Stimulated activated naive B cell treated with anti-CD40 and anti-IgM and Interleukin-4, amounts not matched to agents 10 μg/mL and 1 μg/mL and 100 μg/mL, for 72 hours (primary cell): Measurements from ENCODE around the gene KRTAP5-6.
"Not testable (repeated sequence)": the region's sequence is repeated elsewhere in the genome, so short reads cannot be mapped to it uniquely, and the experiment has no call there.

Experiments
- ATAC-seq, 2 donors: fragments of 150-1000 bp; cut with Tn5 transposase; replicated peaks; 2 replicates each; pipeline ENCODE4 v1.10.0; 2021; ENCODE audit warnings: moderate library complexity in 1 of 2
- DNase-seq: peaks from one replicate; pipeline ENCODE4 v3.0.0; 2021
- H3K27ac Mint-ChIP-seq: one replicate; pipeline ENCODE4 v1.8.0; 2022; ENCODE audit warnings: mild to moderate bottlenecking, mixed read lengths
- H3K27me3 Mint-ChIP-seq, 2 donors: one replicate each; pipeline ENCODE4 v1.8.0; 2022; ENCODE audit warnings: mixed read lengths in 2 of 2
- H3K36me3 Mint-ChIP-seq, 2 donors: one replicate each; pipeline ENCODE4 v1.8.0; 2022; ENCODE audit warnings: mixed read lengths in 2 of 2, mild to moderate bottlenecking in 1 of 2
- H3K4me1 Mint-ChIP-seq, 2 donors: one replicate each; pipeline ENCODE4 v1.8.0; 2022; ENCODE audit warnings: mixed read lengths in 2 of 2, mild to moderate bottlenecking in 1 of 2
- H3K4me3 Mint-ChIP-seq, 2 donors: one replicate each; pipeline ENCODE4 v1.8.0; 2022; ENCODE audit warnings: mild to moderate bottlenecking in 2 of 2, mixed read lengths in 2 of 2, moderate library complexity in 1 of 2
- H3K9me3 Mint-ChIP-seq, 2 donors: one replicate each; pipeline ENCODE4 v1.8.0; 2022; ENCODE audit warnings: mixed read lengths in 2 of 2, mild to moderate bottlenecking in 1 of 2

The KRTAP5-6 gene

GRCh38 chr11:1670905-1671371 lies 26.1 kb upstream of the KRTAP5-6 start:
- no peak for DNase-seq
- Mint-ChIP-seq H3K27ac (no peak overlapping the region), H3K4me1 (no peaks in the 10 kb centered on the region), H3K9me3 (no peaks in the 10 kb centered on the region), H3K27me3 (peaks cover 32 to 44% of the 10 kb centered on the region in 2 donors), H3K36me3 (no peaks in the 10 kb centered on the region), H3K4me3 (no peak overlapping the region)
- no peak for ATAC-seq

DNA sequence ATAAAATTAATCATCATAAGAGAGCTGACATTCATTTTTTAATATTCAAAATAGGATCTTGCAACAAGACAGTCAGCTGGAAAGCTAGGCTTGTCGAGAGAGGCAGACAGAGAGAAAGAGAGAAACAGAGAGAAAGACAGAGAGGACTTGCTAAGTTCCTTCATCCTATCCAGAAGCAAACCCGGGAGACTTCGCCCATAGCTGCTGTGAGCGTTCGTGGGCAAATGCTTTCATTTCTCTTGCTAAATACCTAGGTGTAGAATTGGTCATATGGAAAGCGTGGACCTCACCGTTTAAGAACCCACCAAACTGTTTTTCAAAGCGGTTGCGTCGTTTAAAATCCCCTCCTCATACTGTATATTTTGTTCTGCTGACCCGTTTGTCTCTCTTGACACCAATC lies 25.3 kb upstream of the KRTAP5-6 start:
- DNase-seq (no peak), ATAC-seq (no peak)
- Mint-ChIP-seq H3K4me3 (no peak overlapping the region), H3K27me3 (peaks cover 34 to 45% of the 10 kb centered on the region in 2 donors), H3K36me3 (no peaks in the 10 kb centered on the region), H3K27ac (no peak overlapping the region), H3K4me1 (no peaks in the 10 kb centered on the region), H3K9me3 (no peaks in the 10 kb centered on the region)

GRCh38 chr11:1672613-1673350 lies 24.2 kb upstream of the KRTAP5-6 start:
- H3K27ac Mint-ChIP-seq = no peak overlapping the region
- ATAC-seq = no peak
- no peaks in the 10 kb centered on the region for H3K9me3 Mint-ChIP-seq
- H3K36me3 Mint-ChIP-seq = no peaks in the 10 kb centered on the region
- no peaks in the 10 kb centered on the region for H3K4me1 Mint-ChIP-seq
- DNase-seq = no peak
- H3K4me3 Mint-ChIP-seq = no peak overlapping the region
- H3K27me3 Mint-ChIP-seq = peaks cover 41 to 50% of the 10 kb centered on the region in 2 donors

DNA sequence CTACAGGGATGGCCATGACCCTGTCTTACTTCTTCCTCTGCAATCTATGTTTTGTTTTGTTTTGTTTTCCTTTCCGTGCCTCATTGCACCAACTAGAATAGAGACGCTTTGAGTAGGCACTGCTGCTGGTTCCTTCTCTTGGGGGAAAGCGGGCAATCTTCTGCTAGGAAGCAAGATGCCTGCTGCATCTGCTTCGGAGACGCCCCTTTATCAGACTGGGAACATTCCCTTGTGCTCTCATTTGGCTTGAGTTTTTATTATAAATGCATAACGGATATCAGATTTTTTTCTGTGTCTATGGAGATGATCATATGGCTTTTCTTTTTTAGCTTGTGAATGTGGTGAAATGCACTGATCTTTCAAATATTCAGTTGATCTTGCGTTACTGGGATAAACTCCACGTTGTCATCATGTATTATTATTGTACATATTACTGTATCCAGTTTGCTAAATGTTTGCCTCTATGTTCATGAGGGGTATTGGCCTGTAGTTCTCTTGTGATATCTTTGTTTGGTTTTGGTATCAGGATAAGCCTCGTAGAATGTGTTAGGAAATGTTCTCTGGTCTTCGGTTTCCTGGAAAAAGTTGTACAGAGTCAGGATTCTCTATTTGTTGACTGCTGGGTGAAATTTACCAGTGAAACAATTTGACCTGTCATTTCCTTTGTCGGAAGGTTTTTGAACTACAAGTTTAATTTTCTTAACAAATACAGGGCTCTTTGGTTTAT lies 23.4 kb upstream of the KRTAP5-6 start:
- Mint-ChIP-seq H3K27ac (no peak overlapping the region), H3K36me3 (no peaks in the 10 kb centered on the region), H3K4me1 (no peaks in the 10 kb centered on the region), H3K27me3 (peaks cover 36 to 45% of the 10 kb centered on the region in 2 donors), H3K9me3 (no peaks in the 10 kb centered on the region), H3K4me3 (no peak overlapping the region)
- no peak for DNase-seq
- ATAC-seq = no peak

DNA sequence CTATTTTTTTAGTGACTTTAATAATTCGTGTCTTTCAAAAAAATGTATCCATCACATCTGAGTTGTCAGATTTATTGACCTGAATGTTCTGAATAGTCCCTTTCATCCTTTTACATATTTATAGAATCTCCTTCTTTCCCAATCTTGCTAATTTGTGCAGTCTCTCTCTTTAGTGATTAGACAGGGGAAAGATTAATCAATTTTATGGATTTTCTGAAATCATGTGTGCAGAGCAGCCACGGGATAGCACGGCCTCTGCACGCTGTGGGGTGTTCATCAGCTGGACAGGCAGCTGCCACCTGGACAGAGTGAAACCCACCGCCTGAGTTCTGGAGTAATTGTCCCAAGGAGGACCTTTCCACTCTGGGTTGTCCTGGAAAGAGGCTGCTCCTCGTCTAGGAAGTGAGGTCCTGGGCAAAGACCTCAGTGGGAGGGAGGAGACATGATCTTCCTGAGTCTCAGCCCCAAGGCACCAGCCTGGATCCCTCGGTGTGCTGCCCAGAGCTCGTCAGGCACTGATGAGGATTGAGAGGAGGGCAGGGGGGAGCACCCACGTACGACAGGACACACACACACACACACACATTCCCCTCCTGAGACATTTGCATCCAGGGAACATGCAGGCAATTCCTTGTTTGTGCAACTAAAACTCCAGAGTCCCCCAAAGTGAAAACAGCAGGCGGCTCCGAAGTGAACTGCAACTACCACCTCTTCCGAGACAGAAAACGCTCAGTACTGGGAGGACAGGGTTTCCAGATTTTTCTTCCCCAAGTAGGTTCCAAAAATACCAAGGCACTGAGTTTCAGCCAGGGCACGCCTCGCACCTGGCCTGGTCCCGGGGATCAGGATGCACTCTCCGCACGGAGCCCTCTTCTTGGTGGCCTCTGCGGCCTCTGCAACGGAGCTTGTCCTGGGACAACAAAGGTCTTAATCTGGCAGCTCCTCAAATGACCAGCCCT lies 22.5 kb upstream of the KRTAP5-6 start:
- H3K27me3 Mint-ChIP-seq = peaks cover 31 to 37% of the 10 kb centered on the region in 2 donors
- no peak overlapping the region for H3K27ac Mint-ChIP-seq
- H3K36me3 Mint-ChIP-seq = no peaks in the 10 kb centered on the region
- DNase-seq (no peak), ATAC-seq (no peak)
- H3K9me3 Mint-ChIP-seq = no peaks in the 10 kb centered on the region
- H3K4me1 Mint-ChIP-seq = no peaks in the 10 kb centered on the region
- H3K4me3 Mint-ChIP-seq = no peak overlapping the region

DNA sequence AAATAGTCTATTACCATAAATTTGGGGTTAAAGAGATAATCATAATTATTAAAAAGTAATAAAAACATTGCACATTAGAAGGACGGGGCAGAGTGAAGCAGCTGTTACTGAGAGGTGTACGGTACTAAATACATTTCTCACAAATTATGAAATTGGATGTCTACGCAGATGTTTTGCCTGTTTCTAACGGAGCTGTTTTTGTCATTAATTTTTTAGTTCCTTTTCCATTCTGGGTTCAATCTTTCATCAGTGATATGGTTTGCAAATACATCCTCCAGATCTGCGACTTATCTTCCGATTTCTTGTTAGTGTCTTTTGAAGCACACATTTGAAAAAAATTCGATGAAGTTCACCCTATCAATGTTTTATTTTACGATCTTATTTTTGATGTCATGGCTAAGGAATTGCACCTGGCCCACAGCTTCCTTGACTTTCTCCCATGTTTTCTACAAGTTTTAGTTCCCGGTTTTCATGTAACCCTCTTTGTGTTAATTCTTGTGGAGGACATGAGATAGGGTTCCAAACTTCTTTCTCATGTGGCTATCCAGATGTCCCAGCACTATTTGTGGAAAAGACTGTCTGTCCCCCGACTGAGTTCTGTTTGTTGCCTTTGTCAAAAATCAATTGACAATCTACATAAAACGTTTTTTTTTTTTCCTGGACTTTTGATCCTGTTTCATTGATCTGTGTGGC lies 21.3 kb upstream of the KRTAP5-6 start:
- Mint-ChIP-seq H3K27ac (no peak overlapping the region), H3K4me1 (no peaks in the 10 kb centered on the region), H3K27me3 (peaks cover 26 to 30% of the 10 kb centered on the region in 2 donors), H3K36me3 (no peaks in the 10 kb centered on the region), H3K9me3 (no peaks in the 10 kb centered on the region), H3K4me3 (no peak overlapping the region)
- no peak for DNase-seq
- ATAC-seq = no peak

GRCh38 chr11:1676229-1676740 lies 20.7 kb upstream of the KRTAP5-6 start:
- ATAC-seq (no peak), DNase-seq (no peak)
- H3K36me3 Mint-ChIP-seq = no peaks in the 10 kb centered on the region
- peaks cover 22 to 33% of the 10 kb centered on the region in 2 donors for H3K27me3 Mint-ChIP-seq
- no peak overlapping the region for H3K27ac Mint-ChIP-seq
- H3K9me3 Mint-ChIP-seq = no peaks in the 10 kb centered on the region
- H3K4me3 Mint-ChIP-seq = no peak overlapping the region
- no peaks in the 10 kb centered on the region for H3K4me1 Mint-ChIP-seq

- no peaks in the 10 kb centered on the region for H3K36me3 Mint-ChIP-seq
- no peak for ATAC-seq
- no peak overlapping the region for H3K27ac Mint-ChIP-seq
- no peaks in the 10 kb centered on the region for H3K9me3 Mint-ChIP-seq
- H3K4me1 Mint-ChIP-seq = no peaks in the 10 kb centered on the region
- H3K27me3 Mint-ChIP-seq = peaks cover 21 to 30% of the 10 kb centered on the region in 2 donors
- no peak overlapping the region for H3K4me3 Mint-ChIP-seq
- no peak for DNase-seq
These were observed 17.1 kb upstream of the KRTAP5-6 start for GRCh38 chr11:1679881-1680280.

- peaks cover 15 to 27% of the 10 kb centered on the region in 2 donors for H3K27me3 Mint-ChIP-seq
- no peaks in the 10 kb centered on the region for H3K4me1 Mint-ChIP-seq
- H3K27ac Mint-ChIP-seq = no peak overlapping the region
- H3K4me3 Mint-ChIP-seq = no peak overlapping the region
- no peaks in the 10 kb centered on the region for H3K36me3 Mint-ChIP-seq
- ATAC-seq (no peak), DNase-seq (no peak)
- H3K9me3 Mint-ChIP-seq = no peaks in the 10 kb centered on the region
These were observed 14.6 kb upstream of the KRTAP5-6 start for GRCh38 chr11:1682225-1682905.

DNA sequence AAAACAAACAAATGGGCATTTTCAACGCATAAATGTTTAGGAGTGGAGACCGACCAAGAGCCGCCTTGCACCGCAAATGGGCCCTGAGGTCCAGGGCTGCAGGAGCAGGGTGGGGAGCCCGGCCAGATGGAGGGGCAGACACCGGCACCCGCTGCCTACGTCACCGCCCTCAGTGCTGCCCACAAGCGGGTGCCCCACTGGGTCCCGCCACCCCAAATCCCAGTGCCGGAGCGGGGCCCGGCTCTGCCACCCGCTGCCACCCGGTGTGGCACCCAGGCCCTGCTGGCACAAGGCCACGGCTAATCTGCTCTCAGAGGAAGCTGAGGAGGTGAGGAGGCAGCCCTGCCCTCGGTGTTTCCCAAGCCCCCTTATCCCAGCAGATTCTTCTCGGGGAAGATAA lies 13.8 kb upstream of the KRTAP5-6 start:
- peaks cover 11 to 22% of the 10 kb centered on the region in 2 donors for H3K27me3 Mint-ChIP-seq
- H3K4me3 Mint-ChIP-seq, ATAC-seq, H3K36me3 Mint-ChIP-seq, H3K9me3 Mint-ChIP-seq, H3K27ac Mint-ChIP-seq, H3K4me1 Mint-ChIP-seq, DNase-seq: not testable (repeated sequence)

DNA sequence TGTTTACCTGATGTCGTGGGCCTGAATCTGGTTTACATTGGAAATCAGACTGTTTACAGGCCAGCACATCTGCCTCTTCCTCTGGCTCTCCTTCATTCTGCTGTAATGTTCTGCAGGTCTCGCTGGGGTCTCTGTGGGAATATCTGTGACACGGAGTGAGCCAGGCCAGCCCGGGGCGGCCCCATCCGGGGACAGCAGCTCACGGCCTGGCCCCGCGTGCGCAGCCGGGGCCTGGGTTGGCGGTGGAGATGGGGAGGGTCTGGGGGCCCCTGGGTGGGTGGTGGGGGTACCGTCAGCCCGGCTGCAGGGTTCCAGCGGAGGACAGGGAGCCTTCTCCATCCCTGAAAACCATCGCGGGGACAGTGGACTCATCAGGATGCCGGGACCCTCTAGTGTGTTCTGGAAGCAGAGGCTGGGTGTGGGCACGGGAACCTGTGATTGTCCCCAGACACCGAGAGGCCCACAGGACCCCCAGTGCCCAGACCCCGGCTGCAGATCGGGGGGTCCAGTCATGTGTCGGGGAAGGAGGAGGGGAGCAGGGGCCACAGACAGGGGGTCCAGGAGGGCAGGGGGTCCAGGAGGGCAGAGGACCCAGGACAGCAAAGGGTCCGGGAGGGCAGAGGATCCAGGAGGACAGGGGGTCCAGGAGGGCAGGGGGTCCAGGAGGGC lies 13.0 kb upstream of the KRTAP5-6 start:
- H3K36me3 Mint-ChIP-seq, H3K4me3 Mint-ChIP-seq, ATAC-seq, H3K9me3 Mint-ChIP-seq, H3K4me1 Mint-ChIP-seq, H3K27ac Mint-ChIP-seq, DNase-seq: not testable (repeated sequence)
- peaks cover 18 to 30% of the 10 kb centered on the region in 2 donors for H3K27me3 Mint-ChIP-seq

GRCh38 chr11:1684886-1685874 lies 11.8 kb upstream of the KRTAP5-6 start:
- H3K27me3 Mint-ChIP-seq = peaks cover 29 to 37% of the 10 kb centered on the region in 2 donors
- H3K36me3 Mint-ChIP-seq, H3K9me3 Mint-ChIP-seq, H3K27ac Mint-ChIP-seq, H3K4me1 Mint-ChIP-seq, H3K4me3 Mint-ChIP-seq, DNase-seq: not testable (repeated sequence)
- peak in 1 of 2 donors; percentile 19 for ATAC-seq
